OCI-LY7 (cell line): ENCODE data around the gene SARM1. TPM values are rescaled to one million over a fixed set of nuclear protein-coding genes. Genes with fewer than 3 reads are reported as not detected.

Experiments used
- BruUV-seq: library from RNA; stranded (reverse); fragments of 400-500 nt; replicated peaks from 2 replicates; lab custom pipeline; 2021; lab: Mats Ljungman, UMichigan
- CTCF ChIA-PET: fragments of 300-600 bp; sonication (Branson Sonifier 250); formaldehyde crosslinking; loops from one replicate; lab custom pipeline; 2022; ENCODE audit warnings: antibody characterized with exemption; ENCODE audit not compliant: unreplicated experiment; lab: Charles Lee
- POLR2A ChIA-PET: fragments of 300-600 bp; sonication (Branson Sonifier 250); formaldehyde crosslinking; loops from one replicate; lab custom pipeline; 2022; ENCODE audit warnings: antibody characterized with exemption; lab: Charles Lee
- DNase-seq: peaks from one replicate; pipeline ENCODE4 v3.0.0-alpha.2; 2015; ENCODE audit warnings: low spot score
- H2AFZ ChIP-seq: fragments of 200-600 bp; sonication (generic), shearing (Covaris generic); 2 replicates; pipeline ENCODE4 v1.6.1; 2014; ENCODE audit warnings: mild to moderate bottlenecking, antibody characterized with exemption, low read length, moderate library complexity
- H3K27ac ChIP-seq: fragments of 200-600 bp; sonication (generic); 2 replicates; pipeline ENCODE4 v1.5.1; 2014; ENCODE audit warnings: mixed run types, low read depth, mild to moderate bottlenecking, moderate library complexity, low read length, inconsistent platforms; ENCODE audit not compliant: poor library complexity, severe bottlenecking
- H3K36me3 ChIP-seq: fragments of 200-600 bp; sonication (generic); 2 replicates; pipeline ENCODE4 v1.6.1; 2014; ENCODE audit warnings: mild to moderate bottlenecking, antibody characterized with exemption, low read length, moderate library complexity, mixed read lengths; ENCODE audit not compliant: insufficient read depth
- H3K4me1 ChIP-seq: fragments of 200-600 bp; sonication (generic); 2 replicates; pipeline ENCODE4 v1.5.1; 2014; ENCODE audit warnings: mild to moderate bottlenecking, low read length; ENCODE audit not compliant: insufficient read depth, poor library complexity, severe bottlenecking
- H3K4me2 ChIP-seq: fragments of 200-600 bp; sonication (generic); 2 replicates; pipeline ENCODE4 v1.6.1; 2014; ENCODE audit warnings: mild to moderate bottlenecking, low read length
- H3K4me3 ChIP-seq: fragments of 200-600 bp; sonication (generic); 2 replicates; pipeline ENCODE4 v1.5.1; 2014; ENCODE audit warnings: mild to moderate bottlenecking, low read depth, low read length; ENCODE audit not compliant: poor library complexity, severe bottlenecking
- H3K79me2 ChIP-seq: fragments of 200-600 bp; sonication (generic); 2 replicates; pipeline ENCODE4 v1.6.1; 2016; ENCODE audit warnings: low read depth, mild to moderate bottlenecking, low read length, moderate library complexity, mixed read lengths; ENCODE audit not compliant: insufficient read depth
- H3K9me2 ChIP-seq: fragments of 200-600 bp; sonication (generic); 2 replicates; pipeline ENCODE4 v1.6.1; 2016; ENCODE audit warnings: mild to moderate bottlenecking, low read length, mixed read lengths; ENCODE audit not compliant: insufficient read depth
- H3K9me3 ChIP-seq: fragments of 200-600 bp; sonication (generic); 2 replicates; pipeline ENCODE4 v1.6.1; 2014; ENCODE audit warnings: mild to moderate bottlenecking, mixed run types, low read length, mixed read lengths
- H4K20me1 ChIP-seq: fragments of 200-600 bp; sonication (generic); 2 replicates; pipeline ENCODE4 v1.6.1; 2014; ENCODE audit warnings: mild to moderate bottlenecking, antibody characterized with exemption, low read length, moderate library complexity, mixed read lengths; ENCODE audit not compliant: insufficient read depth
- EZH2phosphoT487 ChIP-seq: fragments of 200-600 bp; sonication (generic); IDR thresholded peaks from 2 replicates; pipeline ENCODE4 v1.6.1; 2018; ENCODE audit warnings: low read depth, borderline replicate concordance, mild to moderate bottlenecking, mixed run types, antibody characterized with exemption, low read length, moderate library complexity, mixed read lengths
- intact Hi-C: fragments of 100-400 bp; cut with micrococcal nuclease; formaldehyde crosslinking; loops from one replicate; pipeline ENCODE4 v1.10.0; 2022; ENCODE audit not compliant: unreplicated experiment
- total RNA-seq, 2 experiments: library from RNA; depleted of rRNA in 1 of 2; stranded (reverse); fragments of >200 nt in 1 of 2; shearing (Covaris generic) in 1 of 2; gene quantifications; 2 replicates each; pipeline ENCODE4 v1.2.3, GENCODE V29; 2014 to 2022
- TF ChIP-seq, protein P1 (sequence below): fragments of 200-600 bp; sonication (generic); conservative IDR thresholded peaks from 2 replicates; pipeline ENCODE4 v1.5.1; 2014; ENCODE audit warnings: mild to moderate bottlenecking, antibody characterized with exemption, low read length, moderate library complexity, mixed read lengths

Gene SARM1
- total RNA-seq, 2 experiments from 2014 or later: 7.5 to 21.3 TPM

DNA sequence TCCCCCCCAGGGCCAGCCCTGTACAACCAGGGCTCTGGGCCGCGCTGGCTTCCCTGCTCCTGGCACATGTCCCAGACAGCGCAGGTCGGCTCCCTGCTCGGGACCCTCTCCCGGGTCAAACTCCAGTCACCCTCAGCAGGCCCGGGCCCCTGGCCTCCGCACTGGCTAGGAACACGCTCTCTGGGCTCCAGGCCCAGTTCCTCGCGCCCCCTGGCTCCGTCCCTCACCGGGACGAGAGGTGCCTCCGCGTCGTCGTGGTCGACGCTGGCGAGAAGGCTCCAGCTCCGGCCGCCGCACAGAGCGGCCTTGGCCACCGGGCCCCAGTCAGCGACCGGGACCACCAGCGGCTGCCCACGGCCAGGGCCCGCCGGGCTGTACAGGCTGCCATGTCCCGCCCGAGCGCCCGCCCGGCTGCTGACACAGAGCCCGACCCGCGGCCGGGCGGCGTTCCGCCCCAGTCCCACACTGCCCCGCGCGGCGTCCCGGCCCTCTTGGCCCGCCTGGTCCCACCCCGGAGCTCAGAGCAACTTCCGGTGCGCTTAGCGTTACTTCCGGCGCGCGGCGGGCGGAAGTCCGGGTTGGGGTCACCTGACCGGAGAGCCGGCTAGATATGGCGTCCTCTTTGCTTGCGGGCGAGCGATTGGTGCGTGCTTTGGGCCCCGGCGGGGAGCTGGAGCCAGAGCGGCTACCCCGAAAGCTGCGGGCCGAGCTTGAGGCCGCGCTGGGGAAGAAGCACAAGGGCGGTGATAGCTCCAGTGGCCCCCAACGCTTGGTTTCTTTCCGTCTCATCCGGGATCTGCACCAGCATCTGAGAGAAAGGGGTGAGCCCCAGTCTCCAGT, 14.2 kb upstream of the SARM1 start, which contains the start of gene POLDIP2:
Gene POLDIP2 (minus strand): TSS at position 467 of the 840 bp plus-strand sequence. CDS start 79 bp downstream, at position 388.
- Histone ChIP-seq H3K9me3 (no peaks in the 10 kb centered on the region), H3K4me2 (peak within 1 kb of the TSS; percentile 99), H3K36me3 (peaks cover 61% of the 10 kb centered on the region), H3K9me2 (no peaks in the 10 kb centered on the region), H4K20me1 (no peaks in the 10 kb centered on the region), H3K79me2 (peaks cover 33% of the 10 kb centered on the region), H2AFZ (peak within 1 kb of the TSS; percentile 69), H3K27ac (peak within 1 kb of the TSS; percentile 32), H3K4me3 (peak within 1 kb of the TSS; percentile 89), H3K4me1 (peaks cover 21% of the 10 kb centered on the region)
- POLR2A ChIA-PET: interaction anchor here (0.8 to 3.6 kb wide), 11 partner anchors 9 to 45 kb away, joined by 3 to 22 read pairs (median 3); partner anchors contain the start of genes IFT20, SARM1, TNFAIP1 and VTN
- TF ChIP-seq, protein P1, sequence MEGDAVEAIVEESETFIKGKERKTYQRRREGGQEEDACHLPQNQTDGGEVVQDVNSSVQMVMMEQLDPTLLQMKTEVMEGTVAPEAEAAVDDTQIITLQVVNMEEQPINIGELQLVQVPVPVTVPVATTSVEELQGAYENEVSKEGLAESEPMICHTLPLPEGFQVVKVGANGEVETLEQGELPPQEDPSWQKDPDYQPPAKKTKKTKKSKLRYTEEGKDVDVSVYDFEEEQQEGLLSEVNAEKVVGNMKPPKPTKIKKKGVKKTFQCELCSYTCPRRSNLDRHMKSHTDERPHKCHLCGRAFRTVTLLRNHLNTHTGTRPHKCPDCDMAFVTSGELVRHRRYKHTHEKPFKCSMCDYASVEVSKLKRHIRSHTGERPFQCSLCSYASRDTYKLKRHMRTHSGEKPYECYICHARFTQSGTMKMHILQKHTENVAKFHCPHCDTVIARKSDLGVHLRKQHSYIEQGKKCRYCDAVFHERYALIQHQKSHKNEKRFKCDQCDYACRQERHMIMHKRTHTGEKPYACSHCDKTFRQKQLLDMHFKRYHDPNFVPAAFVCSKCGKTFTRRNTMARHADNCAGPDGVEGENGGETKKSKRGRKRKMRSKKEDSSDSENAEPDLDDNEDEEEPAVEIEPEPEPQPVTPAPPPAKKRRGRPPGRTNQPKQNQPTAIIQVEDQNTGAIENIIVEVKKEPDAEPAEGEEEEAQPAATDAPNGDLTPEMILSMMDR: 0 out of 2 replicates have a peak, but pooled peaks have one; percentile 18
- TF ChIP-seq EZH2phosphoT487: no peak
- intact Hi-C loops: loop anchor here (1.0 kb wide), 2 partner anchors 14 to 22 kb away; partner anchors contain the start of genes IFT20, SARM1 and TNFAIP1
- CTCF ChIA-PET: interaction anchor here (1.1 kb wide), 1 partner anchor 22 kb away, joined by 3 read pairs; the partner anchor contains the start of gene TNFAIP1
- no TSS peak for BruUV-seq
- peak; percentile 96 for DNase-seq

DNA sequence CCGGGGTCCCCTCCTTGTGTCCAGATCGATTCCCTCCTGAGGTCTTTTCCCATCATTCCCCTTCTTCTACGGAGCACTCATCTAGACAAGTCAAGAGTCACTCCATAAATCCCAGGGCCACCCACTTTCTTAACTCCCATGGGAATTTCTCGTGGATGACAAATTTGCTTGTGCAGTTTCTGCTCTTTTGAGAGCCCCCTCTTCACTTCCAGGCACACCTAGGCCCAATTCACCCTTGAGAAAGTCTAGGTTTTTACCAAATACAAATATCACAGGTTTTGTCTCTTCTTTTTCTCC, 13.6 kb upstream of the SARM1 start:
- peak overlapping the region; percentile 89 for H3K4me3 ChIP-seq
- peaks cover 21% of the 10 kb centered on the region for H3K4me1 ChIP-seq
- peaks cover 59% of the 10 kb centered on the region for H3K36me3 ChIP-seq
- peak overlapping the region; percentile 48 for H2AFZ ChIP-seq
- TF ChIP-seq, protein P1: no peak
- no peak for TF ChIP-seq EZH2phosphoT487
- POLR2A ChIA-PET: interaction anchor here (0.8 to 3.6 kb wide), 11 partner anchors 8 to 45 kb away, joined by 3 to 22 read pairs (median 3); partner anchors contain the start of genes IFT20, SARM1, TNFAIP1 and VTN
- H3K9me3 ChIP-seq: no peaks in the 10 kb centered on the region
- H3K79me2 ChIP-seq: peaks cover 33% of the 10 kb centered on the region
- peak; percentile 23 for DNase-seq
- BruUV-seq: no TSS peak
- H4K20me1 ChIP-seq: no peaks in the 10 kb centered on the region
- intact Hi-C loops: loop anchor here (1.0 kb wide), 2 partner anchors 13 to 23 kb away; partner anchors contain the start of genes IFT20, SARM1 and TNFAIP1
- peak overlapping the region; percentile 27 for H3K27ac ChIP-seq
- H3K4me2 ChIP-seq: peak overlapping the region; percentile 84
- H3K9me2 ChIP-seq: no peaks in the 10 kb centered on the region
- CTCF ChIA-PET: no interaction called here
